ENCODE results near the gene GUCY1A1. TPM values are rescaled to one million over a fixed set of nuclear protein-coding genes. Genes with fewer than 3 reads are reported as not detected.
A peak's percentile ranks its signal among the peaks of the same experiment; 100 is the strongest.
"Not testable (repeated sequence)": the region's sequence is repeated elsewhere in the genome, so short reads cannot be mapped to it uniquely, and the experiment has no call there.

Gene GUCY1A1
- total RNA-seq, 3 donors from 2014 or later = 8.2 to 75.8 (median 57.0) TPM

GRCh38 chr4:155639704-155640523 is 26.7 kb upstream of the GUCY1A1 start:
- intact Hi-C loops (cut with DNase I; ENCODE audit: low total_unique reads) = loop anchor here (5.0 kb wide), 1 partner anchor 1307 kb away; no protein-coding TSS in a partner anchor
- Histone ChIP-seq H3K9me3 (no peaks in the 10 kb centered on the region), H3K27me3 (no peaks in the 10 kb centered on the region), H3K27ac (peak overlapping the region; percentile 2 to 19), H3K36me3 (no peaks in the 10 kb centered on the region), H3K4me3 (no peak overlapping the region), H3K4me1 (no peaks in the 10 kb centered on the region)
- no peak for TF ChIP-seq CTCF (IDR thresholded peaks at IDR 0.05)
- TF ChIP-seq POLR2A (IDR thresholded peaks at IDR 0.05) = no peak
- no peak for TF ChIP-seq POLR2AphosphoS5 (IDR thresholded peaks at IDR 0.05)
- no peak for DNase-seq (ENCODE audit: low spot score in 2 of 2)

- intact Hi-C loops (cut with DNase I; ENCODE audit: low total_unique reads) = no loop called here
- no peak overlapping the region for H3K27ac ChIP-seq
- no peaks in the 10 kb centered on the region for H3K36me3 ChIP-seq
- no peak overlapping the region for H3K4me3 ChIP-seq
- H3K9me3 ChIP-seq = no peaks in the 10 kb centered on the region
- H3K4me1 ChIP-seq = no peaks in the 10 kb centered on the region
- DNase-seq (ENCODE audit: low spot score in 2 of 2) = no peak
- H3K27me3 ChIP-seq = no peaks in the 10 kb centered on the region
- TF ChIP-seq POLR2AphosphoS5 (IDR thresholded peaks at IDR 0.05) (no peak), CTCF (IDR thresholded peaks at IDR 0.05) (no peak), POLR2A (IDR thresholded peaks at IDR 0.05) (no peak)
Measured at GRCh38 chr4:155640751-155641150, 25.9 kb upstream of the GUCY1A1 start.

GRCh38 chr4:155643087-155643486 is 23.6 kb upstream of the GUCY1A1 start:
- Histone ChIP-seq H3K9me3 (no peaks in the 10 kb centered on the region), H3K4me1 (no peaks in the 10 kb centered on the region), H3K4me3 (no peak overlapping the region), H3K27me3 (no peaks in the 10 kb centered on the region), H3K36me3 (no peaks in the 10 kb centered on the region), H3K27ac (no peak overlapping the region)
- intact Hi-C loops (cut with DNase I; ENCODE audit: low total_unique reads) = no loop called here
- TF ChIP-seq POLR2AphosphoS5 (IDR thresholded peaks at IDR 0.05) (no peak), POLR2A (IDR thresholded peaks at IDR 0.05) (no peak), CTCF (IDR thresholded peaks at IDR 0.05) (no peak)
- DNase-seq (ENCODE audit: low spot score in 2 of 2) = no peak

GRCh38 chr4:155646001-155646400 is 20.6 kb upstream of the GUCY1A1 start:
- no peaks in the 10 kb centered on the region for H3K4me1 ChIP-seq
- H3K9me3 ChIP-seq = no peaks in the 10 kb centered on the region
- H3K27ac ChIP-seq = no peak overlapping the region
- DNase-seq (ENCODE audit: low spot score in 2 of 2) = no peak
- H3K36me3 ChIP-seq = no peaks in the 10 kb centered on the region
- no peak overlapping the region for H3K4me3 ChIP-seq
- TF ChIP-seq CTCF (IDR thresholded peaks at IDR 0.05) (no peak), POLR2AphosphoS5 (IDR thresholded peaks at IDR 0.05) (no peak), POLR2A (IDR thresholded peaks at IDR 0.05) (no peak)
- intact Hi-C loops (cut with DNase I; ENCODE audit: low total_unique reads) = no loop called here
- no peaks in the 10 kb centered on the region for H3K27me3 ChIP-seq

GRCh38 chr4:155650785-155651184 is 15.9 kb upstream of the GUCY1A1 start:
- DNase-seq (ENCODE audit: low spot score in 2 of 2); H3K4me3 ChIP-seq; H3K4me1 ChIP-seq; H3K36me3 ChIP-seq; intact Hi-C loops (cut with DNase I; ENCODE audit: low total_unique reads); H3K27me3 ChIP-seq; H3K27ac ChIP-seq; H3K9me3 ChIP-seq: not testable (repeated sequence)
